ENCODE data around the gene ACAP3. TPM values are rescaled to one million over a fixed set of nuclear protein-coding genes. Genes with fewer than 3 reads are reported as not detected.
A peak's percentile ranks its signal among the peaks of the same experiment; 100 is the strongest.

The ACAP3 gene
- total and polyA plus RNA-seq, 2 experiments from 2014 or later, result 59.1 to 63.6 TPM

DNA sequence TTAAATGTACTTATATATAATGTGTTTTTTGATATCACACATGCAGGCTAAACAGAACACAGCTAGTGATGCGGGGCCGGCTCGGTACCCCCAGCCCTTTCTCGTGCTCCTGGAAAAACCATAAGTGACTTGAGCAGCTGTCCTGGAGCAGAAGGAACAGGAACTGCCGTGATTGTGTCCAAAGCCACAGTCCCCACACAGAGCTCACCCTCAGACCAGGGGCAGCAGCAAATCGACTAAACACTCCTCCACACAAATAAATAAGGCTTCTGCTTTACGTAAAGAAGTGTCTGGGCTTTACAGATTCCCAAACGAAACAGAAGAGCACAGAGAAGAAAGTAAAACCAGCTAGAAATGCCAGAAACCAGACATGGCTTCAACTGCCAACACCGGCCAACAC, 43.7 kb downstream of the ACAP3 start:
- Histone ChIP-seq H3K27me3 (no peaks in the 10 kb centered on the region), H3K9me3 (ENCODE audit: low read depth) (no peaks in the 10 kb centered on the region), H3K27ac (no peak overlapping the region), H3K36me3 (peaks cover 15% of the 10 kb centered on the region), H3K4me3 (no peak overlapping the region), H3K4me1 (ENCODE audit: low read depth) (no peaks in the 10 kb centered on the region)
- TF ChIP-seq CTCF (IDR thresholded peaks at IDR 0.05; ENCODE audit: low read depth, low read length), result no peak
- DNase-seq (ENCODE audit: low read depth in 1 of 2, low spot score in 1 of 2), result no peak

GRCh38 chr1:1262758-1263157, 45.0 kb downstream of the ACAP3 start:
- Histone ChIP-seq H3K27ac (no peak overlapping the region), H3K9me3 (ENCODE audit: low read depth) (no peaks in the 10 kb centered on the region), H3K4me1 (ENCODE audit: low read depth) (no peaks in the 10 kb centered on the region), H3K27me3 (no peaks in the 10 kb centered on the region), H3K36me3 (peaks cover 15% of the 10 kb centered on the region), H3K4me3 (no peak overlapping the region)
- no peak for TF ChIP-seq CTCF (IDR thresholded peaks at IDR 0.05; ENCODE audit: low read depth, low read length)
- no peak for DNase-seq (ENCODE audit: low read depth in 1 of 2, low spot score in 1 of 2)

GRCh38 chr1:1262071-1262470, 45.7 kb downstream of the ACAP3 start:
- H3K9me3 ChIP-seq (ENCODE audit: low read depth), result no peaks in the 10 kb centered on the region
- no peak overlapping the region for H3K4me3 ChIP-seq
- no peak for TF ChIP-seq CTCF (IDR thresholded peaks at IDR 0.05; ENCODE audit: low read depth, low read length)
- DNase-seq (ENCODE audit: low read depth in 1 of 2, low spot score in 1 of 2), result no peak
- no peak overlapping the region for H3K27ac ChIP-seq
- no peaks in the 10 kb centered on the region for H3K27me3 ChIP-seq
- H3K4me1 ChIP-seq (ENCODE audit: low read depth), result no peaks in the 10 kb centered on the region
- peaks cover 15% of the 10 kb centered on the region for H3K36me3 ChIP-seq

DNA sequence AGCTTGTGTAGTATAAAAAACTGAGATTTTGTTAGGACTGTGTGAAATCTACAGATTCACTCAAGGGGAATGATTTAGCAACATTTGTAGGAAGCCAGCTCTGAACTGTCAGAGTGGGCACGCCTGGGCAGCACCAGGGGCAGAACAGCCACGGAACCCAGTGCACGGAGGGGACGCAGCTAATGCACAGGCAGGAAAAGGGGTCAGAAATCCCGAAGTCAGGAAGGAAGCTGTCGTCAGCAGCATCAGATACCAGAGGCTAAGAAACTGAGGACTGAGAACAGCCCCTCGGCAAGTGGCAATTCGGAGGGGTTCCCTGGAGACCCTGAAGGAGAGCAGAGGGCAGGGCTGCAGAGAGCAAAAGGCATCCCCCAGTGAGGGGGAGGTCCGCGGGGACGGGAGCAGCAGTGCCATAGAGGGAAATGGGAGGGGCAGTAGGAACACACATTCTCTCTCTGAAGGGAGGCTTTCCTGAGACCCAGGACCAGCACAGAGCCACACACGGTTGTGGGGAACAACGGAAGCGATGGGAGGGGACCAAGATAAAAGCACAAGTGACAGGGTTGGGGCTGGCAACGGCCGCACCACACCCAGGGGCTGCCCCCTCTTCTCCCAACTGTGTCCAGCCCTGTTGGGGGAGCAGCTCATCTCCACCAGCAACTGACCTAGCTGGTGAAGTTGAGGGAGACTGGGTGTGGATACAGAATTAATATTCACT, 46.7 kb downstream of the ACAP3 start:
- DNase-seq (ENCODE audit: low read depth in 1 of 2, low spot score in 1 of 2), result no peak
- Histone ChIP-seq H3K9me3 (ENCODE audit: low read depth) (no peaks in the 10 kb centered on the region), H3K4me3 (no peak overlapping the region), H3K27me3 (no peaks in the 10 kb centered on the region), H3K36me3 (peaks cover 19% of the 10 kb centered on the region), H3K4me1 (ENCODE audit: low read depth) (no peaks in the 10 kb centered on the region), H3K27ac (peak overlapping the region; percentile 13)
- TF ChIP-seq CTCF (IDR thresholded peaks at IDR 0.05; ENCODE audit: low read depth, low read length), result no peak

DNA sequence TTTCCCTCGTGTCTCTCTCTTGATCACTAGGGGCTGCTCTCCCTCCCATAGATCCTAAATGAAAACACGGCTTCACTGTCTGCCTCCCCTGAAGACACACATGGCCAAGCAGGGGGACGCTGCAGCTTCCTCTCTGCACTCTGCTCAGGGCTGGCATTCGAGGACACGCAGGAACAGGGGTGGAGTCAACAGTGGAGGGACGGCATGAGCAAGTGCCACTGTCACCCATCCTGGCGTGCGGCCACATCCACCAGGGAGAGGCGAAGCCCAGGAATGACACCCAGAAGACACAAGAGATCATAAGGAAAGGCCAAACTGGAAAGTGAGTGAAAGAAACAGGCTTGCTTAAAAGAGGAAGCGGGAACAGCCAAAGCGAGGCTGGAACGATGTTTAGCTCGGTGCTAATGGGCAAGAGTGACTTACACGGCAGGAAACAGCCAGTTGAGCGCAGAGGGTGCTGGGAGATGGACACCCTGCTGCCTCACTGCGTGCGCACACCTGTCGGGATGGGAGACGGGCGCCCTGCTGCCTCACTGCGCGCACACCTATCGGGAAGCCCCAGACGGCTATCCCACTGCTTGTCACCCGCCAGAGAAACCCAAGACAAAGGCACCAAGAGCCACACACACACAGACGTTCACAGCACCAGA, 47.7 kb downstream of the ACAP3 start:
- Histone ChIP-seq H3K36me3 (peaks cover 18% of the 10 kb centered on the region), H3K9me3 (ENCODE audit: low read depth) (no peaks in the 10 kb centered on the region)
- no peak for DNase-seq (ENCODE audit: low read depth in 1 of 2, low spot score in 1 of 2)

More for the DNA sequence above, 47.7 kb downstream of the ACAP3 start:
- no peak overlapping the region for H3K4me3 ChIP-seq
- no peak for TF ChIP-seq CTCF (IDR thresholded peaks at IDR 0.05; ENCODE audit: low read depth, low read length)
- no peaks in the 10 kb centered on the region for H3K27me3 ChIP-seq
- no peaks in the 10 kb centered on the region for H3K4me1 ChIP-seq (ENCODE audit: low read depth)
- H3K27ac ChIP-seq, result no peak overlapping the region

Measured in cardiac muscle cell (in vitro differentiated cells and primary cell).